ENCODE results near the gene CFAP74.

Gene CFAP74

GRCh38 chr1:1929639-1930545 is 73.7 kb downstream of the CFAP74 start:
- Mint-ChIP-seq H3K27ac (no peak overlapping the region), H3K27me3 (peaks cover 13% of the 10 kb centered on the region), H3K4me1 (no peaks in the 10 kb centered on the region), H3K4me3 (no peak overlapping the region), H3K9me3 (peaks cover 8% of the 10 kb centered on the region), H3K36me3 (no peaks in the 10 kb centered on the region)
- peak; percentile 22 for ATAC-seq

- no peaks in the 10 kb centered on the region for H3K4me1 Mint-ChIP-seq
- peaks cover under 1% of the 10 kb centered on the region for H3K9me3 Mint-ChIP-seq
- no peak overlapping the region for H3K27ac Mint-ChIP-seq
- peaks cover 20% of the 10 kb centered on the region for H3K27me3 Mint-ChIP-seq
- H3K4me3 Mint-ChIP-seq: no peak overlapping the region
- peak; percentile 50 for ATAC-seq
- no peaks in the 10 kb centered on the region for H3K36me3 Mint-ChIP-seq
Observed at GRCh38 chr1:1929102-1929638, 74.4 kb downstream of the CFAP74 start.

GRCh38 chr1:1928231-1929101 is 75.1 kb downstream of the CFAP74 start:
- Mint-ChIP-seq H3K36me3 (no peaks in the 10 kb centered on the region), H3K9me3 (no peaks in the 10 kb centered on the region), H3K27ac (no peak overlapping the region), H3K4me1 (no peaks in the 10 kb centered on the region), H3K27me3 (peaks cover 20% of the 10 kb centered on the region), H3K4me3 (no peak overlapping the region)
- ATAC-seq: no peak

DNA sequence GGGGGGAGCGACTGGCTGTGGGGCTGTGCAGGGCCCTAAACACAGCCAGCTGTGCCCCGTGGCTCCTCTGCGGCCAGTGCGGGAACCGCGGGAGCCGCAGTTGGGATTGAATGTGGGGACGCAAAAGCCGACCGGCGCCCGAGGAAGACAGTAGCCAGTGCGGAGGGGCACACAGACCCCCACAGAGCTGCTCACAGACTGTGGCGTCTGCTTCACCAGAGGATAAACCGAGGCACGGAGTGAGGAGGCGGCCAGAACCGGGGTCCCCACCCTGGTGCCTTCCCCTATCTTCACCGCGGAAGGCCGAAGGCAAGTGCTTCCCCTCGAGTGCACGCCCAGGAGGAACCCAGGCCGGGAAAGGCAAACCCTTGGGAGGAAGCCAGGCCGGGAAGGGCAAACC is 75.8 kb downstream of the CFAP74 start:
- Mint-ChIP-seq H3K27ac (no peak overlapping the region), H3K9me3 (no peaks in the 10 kb centered on the region), H3K4me1 (no peaks in the 10 kb centered on the region), H3K27me3 (peaks cover 26% of the 10 kb centered on the region), H3K36me3 (no peaks in the 10 kb centered on the region), H3K4me3 (no peak overlapping the region)
- ATAC-seq: no peak

GRCh38 chr1:1926886-1927660 is 76.5 kb downstream of the CFAP74 start:
- H3K9me3 Mint-ChIP-seq: no peaks in the 10 kb centered on the region
- no peak overlapping the region for H3K27ac Mint-ChIP-seq
- H3K27me3 Mint-ChIP-seq: peaks cover 33% of the 10 kb centered on the region
- H3K36me3 Mint-ChIP-seq: no peaks in the 10 kb centered on the region
- H3K4me1 Mint-ChIP-seq: no peaks in the 10 kb centered on the region
- ATAC-seq: no peak
- H3K4me3 Mint-ChIP-seq: no peak overlapping the region

DNA sequence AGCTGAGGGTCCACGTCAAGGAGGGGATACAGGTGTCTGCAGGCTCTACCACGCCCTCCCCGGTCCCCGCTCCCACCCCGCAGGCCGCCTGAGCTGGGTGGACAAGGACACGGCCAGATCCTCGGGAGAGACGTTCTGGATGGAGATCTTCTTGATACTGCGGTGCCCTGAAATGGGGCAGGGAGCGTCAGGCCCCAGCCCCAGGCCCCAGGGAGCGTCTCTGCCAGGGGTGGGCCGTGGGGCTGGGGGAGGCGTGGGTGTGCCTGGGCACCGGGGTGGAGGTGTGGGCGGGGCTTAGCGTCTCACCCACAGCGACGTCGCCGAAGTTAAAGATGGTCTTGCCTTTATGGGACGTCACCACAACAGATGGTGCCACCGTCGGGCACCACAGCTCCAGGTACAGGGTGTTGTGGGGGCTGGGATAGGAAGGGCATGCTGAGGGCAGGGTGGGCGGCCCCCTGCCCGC is 77.2 kb downstream of the CFAP74 start:
- H3K4me3 Mint-ChIP-seq: no peak overlapping the region
- no peaks in the 10 kb centered on the region for H3K4me1 Mint-ChIP-seq
- H3K27ac Mint-ChIP-seq: no peak overlapping the region
- H3K27me3 Mint-ChIP-seq: peaks cover 35% of the 10 kb centered on the region
- H3K36me3 Mint-ChIP-seq: no peaks in the 10 kb centered on the region
- no peak for ATAC-seq
- no peaks in the 10 kb centered on the region for H3K9me3 Mint-ChIP-seq

DNA sequence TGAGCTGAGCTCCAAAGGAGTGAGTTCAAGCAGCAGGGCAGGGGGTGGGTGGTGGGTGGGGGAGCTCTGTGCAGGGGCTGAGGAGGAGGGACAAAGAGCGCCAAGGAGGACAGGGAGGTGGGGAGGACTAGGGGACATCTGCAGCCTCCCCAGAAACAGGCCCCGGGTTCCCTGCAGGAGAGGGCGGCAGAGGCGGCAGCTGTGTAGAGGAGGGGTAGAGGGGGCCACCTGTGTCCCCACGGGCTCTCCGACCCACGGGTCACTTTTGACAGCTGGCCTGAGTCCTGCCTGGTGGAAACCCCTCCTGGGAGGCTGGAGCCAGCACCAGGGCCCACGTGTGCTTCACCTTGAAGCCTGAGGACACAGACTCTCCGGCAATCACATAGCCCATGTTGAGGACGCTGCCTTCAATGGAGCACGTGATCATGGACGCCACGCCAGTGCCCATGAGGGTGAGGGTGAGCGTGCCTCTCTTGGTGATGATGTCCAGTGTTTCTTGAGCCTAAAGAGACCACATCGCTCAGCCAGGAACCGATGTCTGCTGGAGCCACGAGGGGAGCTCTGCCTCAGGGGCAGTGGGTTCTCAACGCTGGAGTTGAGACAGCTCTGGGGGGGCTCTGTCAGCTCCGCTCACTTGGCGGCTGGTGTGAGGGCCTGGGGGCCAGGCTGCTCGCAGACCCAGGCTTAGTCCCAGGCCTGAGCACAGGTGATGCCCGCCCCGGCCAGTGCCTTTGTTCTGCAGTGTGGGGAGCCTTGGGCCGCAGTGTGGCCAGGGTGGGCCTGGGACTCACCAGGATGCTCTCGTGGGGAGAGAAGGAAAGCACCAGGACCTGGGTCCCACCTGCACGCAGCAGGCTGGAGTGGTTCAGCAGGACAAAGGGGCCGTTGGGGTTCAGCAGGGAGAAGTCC is 77.9 kb downstream of the CFAP74 start:
- Mint-ChIP-seq H3K4me1 (no peaks in the 10 kb centered on the region), H3K27ac (no peak overlapping the region), H3K9me3 (no peaks in the 10 kb centered on the region), H3K27me3 (peaks cover 35% of the 10 kb centered on the region), H3K4me3 (no peak overlapping the region), H3K36me3 (no peaks in the 10 kb centered on the region)
- ATAC-seq: no peak

GRCh38 chr1:1924849-1925248 is 78.7 kb downstream of the CFAP74 start:
- no peaks in the 10 kb centered on the region for H3K4me1 Mint-ChIP-seq
- no peak overlapping the region for H3K4me3 Mint-ChIP-seq
- H3K27me3 Mint-ChIP-seq: peaks cover 35% of the 10 kb centered on the region
- ATAC-seq: no peak
- H3K27ac Mint-ChIP-seq: no peak overlapping the region
- H3K36me3 Mint-ChIP-seq: no peaks in the 10 kb centered on the region
- no peaks in the 10 kb centered on the region for H3K9me3 Mint-ChIP-seq

DNA sequence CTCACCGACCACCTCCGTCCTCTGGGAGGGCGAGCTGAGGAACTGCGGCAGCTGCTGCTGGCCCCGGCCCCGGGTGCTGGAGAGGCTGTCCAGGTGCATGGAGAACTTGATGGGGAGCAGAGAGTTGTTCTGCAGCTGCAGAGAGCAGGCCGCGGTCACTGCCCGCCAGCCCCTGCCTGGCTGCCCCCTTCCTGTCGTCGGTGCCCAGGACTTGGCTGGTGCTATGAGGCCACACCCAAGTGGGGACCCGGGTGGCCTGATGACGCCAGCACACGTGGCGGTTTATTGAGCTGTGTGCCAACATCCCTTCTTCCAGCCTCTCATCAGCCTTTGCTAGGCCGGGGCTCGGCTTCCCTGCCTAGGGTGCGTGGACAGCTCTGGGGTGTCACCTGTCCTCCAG is 79.2 kb downstream of the CFAP74 start:
- ATAC-seq: no peak
- Mint-ChIP-seq H3K4me3 (no peak overlapping the region), H3K27me3 (peaks cover 35% of the 10 kb centered on the region), H3K9me3 (no peaks in the 10 kb centered on the region), H3K4me1 (no peaks in the 10 kb centered on the region), H3K36me3 (no peaks in the 10 kb centered on the region), H3K27ac (no peak overlapping the region)

DNA sequence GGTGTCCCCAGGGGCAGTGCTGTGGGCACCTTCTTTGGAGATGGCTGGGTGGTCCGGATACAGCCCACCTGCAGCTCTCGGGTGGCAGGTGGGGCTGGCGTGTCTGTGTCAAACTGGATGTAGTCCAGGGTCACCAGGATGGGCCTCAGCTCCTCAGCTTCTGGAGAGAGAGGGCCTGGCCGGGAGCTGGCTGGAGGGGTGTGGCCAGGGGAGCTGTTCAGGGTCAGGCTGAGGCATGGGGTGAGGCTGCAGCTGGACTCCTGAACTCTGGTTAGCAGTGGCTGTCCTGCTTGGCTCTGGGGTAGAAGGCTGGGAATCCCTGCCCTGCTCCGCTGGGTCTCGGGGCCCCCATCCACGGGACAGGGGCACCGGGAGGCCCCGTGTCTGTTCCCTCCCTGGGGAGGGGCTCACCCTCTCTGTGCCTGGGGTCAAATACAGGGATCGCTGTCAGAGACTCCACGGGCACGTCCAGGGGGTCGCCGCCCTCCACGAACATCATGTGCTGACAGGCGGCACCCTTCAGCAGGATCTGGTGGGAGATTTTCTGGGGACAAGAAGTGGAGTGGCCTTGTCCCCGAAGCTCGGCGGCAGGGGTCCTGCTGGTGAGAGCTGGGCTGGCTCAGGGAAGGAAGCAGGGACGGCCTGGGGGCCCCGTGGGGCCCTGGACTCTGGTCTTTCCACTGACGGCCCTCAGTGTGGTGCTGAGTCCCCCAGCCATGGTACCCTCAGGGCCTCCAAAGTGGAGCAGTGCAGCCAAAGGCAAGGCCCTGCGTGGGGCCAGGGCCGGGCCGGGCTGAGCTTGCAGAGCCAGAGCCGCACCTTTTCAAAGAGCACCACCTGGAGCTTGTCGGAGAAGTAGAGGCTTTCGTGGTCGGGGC is 80.4 kb downstream of the CFAP74 start:
- Mint-ChIP-seq H3K27me3 (peaks cover 35% of the 10 kb centered on the region), H3K36me3 (no peaks in the 10 kb centered on the region), H3K9me3 (no peaks in the 10 kb centered on the region), H3K27ac (no peak overlapping the region), H3K4me1 (no peaks in the 10 kb centered on the region), H3K4me3 (no peak overlapping the region)
- no peak for ATAC-seq

DNA sequence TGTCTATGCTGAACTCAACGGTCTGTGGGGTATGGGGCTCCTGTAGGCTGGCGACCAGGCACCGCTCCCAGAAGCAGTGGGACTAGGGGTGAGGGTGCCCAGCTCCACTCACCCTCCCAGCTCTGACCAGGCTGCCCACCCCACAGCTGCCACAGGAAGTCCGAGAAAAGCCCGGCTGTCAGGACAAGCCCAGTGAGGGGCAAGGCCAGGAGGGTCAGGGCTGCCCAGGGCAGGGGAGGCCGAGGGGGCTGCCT is 81.0 kb downstream of the CFAP74 start:
- Mint-ChIP-seq H3K27ac (no peak overlapping the region), H3K9me3 (no peaks in the 10 kb centered on the region), H3K27me3 (peaks cover 35% of the 10 kb centered on the region), H3K4me1 (peaks cover 4% of the 10 kb centered on the region), H3K4me3 (no peak overlapping the region), H3K36me3 (no peaks in the 10 kb centered on the region)
- ATAC-seq: no peak

DNA sequence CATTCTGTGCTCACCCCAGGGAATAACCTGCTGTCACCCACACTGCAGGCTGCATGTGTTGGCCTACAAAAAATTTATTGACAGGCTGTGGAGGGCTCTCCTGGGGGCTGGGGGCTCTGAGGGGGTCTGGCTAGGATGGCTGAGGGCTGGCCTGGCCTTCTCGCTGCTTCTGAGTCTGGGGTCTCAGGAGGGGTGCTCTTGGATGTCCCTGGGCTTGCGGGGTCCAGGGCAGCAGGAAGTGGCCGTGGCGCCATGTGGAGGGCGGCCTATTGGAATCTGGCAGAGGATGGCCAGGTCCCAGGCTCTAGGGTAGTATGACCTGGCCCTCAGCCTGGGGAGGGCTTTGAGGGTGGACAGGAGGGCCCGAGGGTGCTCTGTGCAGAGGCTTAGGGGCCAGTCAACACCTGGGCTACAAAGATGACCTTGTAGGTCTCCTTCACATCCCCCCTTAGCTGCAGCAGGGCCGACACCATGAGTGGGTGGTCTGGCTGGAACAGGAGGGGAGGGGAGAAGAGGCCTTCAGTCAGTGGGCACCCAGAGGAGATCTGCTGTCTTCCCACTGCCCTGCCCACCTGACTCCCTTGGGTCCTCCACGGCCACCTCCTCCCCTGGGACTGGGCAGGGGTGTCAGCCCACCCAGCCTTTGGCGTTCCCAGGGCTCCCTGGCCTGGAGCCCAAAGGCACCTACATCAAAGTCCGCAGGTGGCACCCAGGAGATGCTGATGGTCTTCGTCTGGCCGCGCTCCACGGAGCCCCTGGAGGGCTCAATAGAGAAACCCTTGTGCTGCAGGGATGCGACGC is 81.5 kb downstream of the CFAP74 start:
- no peak for ATAC-seq
- H3K27ac Mint-ChIP-seq: no peak overlapping the region
- no peaks in the 10 kb centered on the region for H3K36me3 Mint-ChIP-seq
- no peak overlapping the region for H3K4me3 Mint-ChIP-seq
- H3K4me1 Mint-ChIP-seq: peaks cover 7% of the 10 kb centered on the region
- H3K9me3 Mint-ChIP-seq: no peaks in the 10 kb centered on the region
- H3K27me3 Mint-ChIP-seq: peaks cover 35% of the 10 kb centered on the region

DNA sequence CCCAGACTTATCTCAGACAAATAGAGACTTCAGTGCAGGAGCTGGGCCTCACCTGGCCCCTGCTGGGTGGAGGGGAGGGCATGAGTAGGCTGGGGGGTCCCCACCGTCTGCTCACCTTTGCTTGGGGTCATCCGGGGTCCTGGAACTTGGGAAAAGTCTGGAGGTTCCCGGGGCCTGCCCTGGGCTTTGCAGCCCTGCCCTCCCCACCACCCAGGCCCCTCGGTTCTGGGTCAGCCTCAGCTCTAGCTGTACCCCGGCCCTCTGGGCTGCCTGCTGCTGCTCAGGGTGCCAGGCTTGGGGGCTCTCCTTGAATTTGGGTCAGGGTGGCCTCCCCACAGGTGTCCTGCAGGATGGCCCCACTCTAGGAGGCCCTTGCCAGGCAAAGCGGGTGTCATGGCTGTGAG is 82.1 kb downstream of the CFAP74 start:
- Mint-ChIP-seq H3K36me3 (no peaks in the 10 kb centered on the region), H3K27ac (no peak overlapping the region), H3K4me3 (no peak overlapping the region), H3K9me3 (no peaks in the 10 kb centered on the region), H3K27me3 (peaks cover 36% of the 10 kb centered on the region), H3K4me1 (peaks cover 7% of the 10 kb centered on the region)
- no peak for ATAC-seq
